HT-29 (cell line): ENCODE measurements around the gene ETFB. TPM values are rescaled to one million over a fixed set of nuclear protein-coding genes. Genes with fewer than 3 reads are reported as not detected.

ENCODE experiments used
- DNase-seq: peaks from one replicate; pipeline ENCODE4 v3.0.0-alpha.2; 2015; ENCODE audit warnings: low spot score
- total RNA-seq: library from RNA; depleted of rRNA; stranded (reverse); fragments of >200 nt; shearing (Covaris generic); gene quantifications from 2 replicates; pipeline ENCODE4 v1.2.3, GENCODE V29; 2014

The ETFB gene
- total RNA-seq, 1 experiment from 2014 or later: 375 TPM

- no peak for DNase-seq
These were observed 14.8 kb downstream of the ETFB start for GRCh38 chr19:51351266-51351990.

- DNase-seq: peak; percentile 81
These were observed 18.8 kb downstream of the ETFB start for GRCh38 chr19:51347209-51347928.

- no peak for DNase-seq
These were observed 19.4 kb downstream of the ETFB start for GRCh38 chr19:51346742-51347141.

- DNase-seq: no peak
These were observed 21.0 kb downstream of the ETFB start for GRCh38 chr19:51345076-51345620.

- DNase-seq: peak; percentile 71
These were observed 23.3 kb downstream of the ETFB start for GRCh38 chr19:51342631-51343569.

GRCh38 chr19:51341976-51342580 is 24.1 kb downstream of the ETFB start, which contains the start of gene VSIG10L:
TSS of gene VSIG10L (minus strand) at chr19:51342139. CDS start at chr19:51342124, 15 bp downstream.
- DNase-seq: peak; percentile 87

GRCh38 chr19:51341066-51341465 is 25.1 kb downstream of the ETFB start:
- DNase-seq: no peak

- DNase-seq: peak; percentile 99
These were observed 26.2 kb downstream of the ETFB start for GRCh38 chr19:51339687-51340656.

GRCh38 chr19:51339313-51339686 is 26.9 kb downstream of the ETFB start:
- DNase-seq: no peak

- peak; percentile 95 for DNase-seq
These were observed 27.4 kb downstream of the ETFB start for GRCh38 chr19:51338563-51339312.

GRCh38 chr19:51337861-51338562 is 28.2 kb downstream of the ETFB start:
- DNase-seq: no peak

- DNase-seq: no peak
These were observed 28.9 kb downstream of the ETFB start for GRCh38 chr19:51337141-51337860.

- DNase-seq: peak; percentile 38
These were observed 32.2 kb downstream of the ETFB start for GRCh38 chr19:51333836-51334460.

- no peak for DNase-seq
These were observed 34.5 kb downstream of the ETFB start for GRCh38 chr19:51331716-51332115.

- DNase-seq: no peak
These were observed 35.0 kb downstream of the ETFB start for GRCh38 chr19:51331193-51331592.

- DNase-seq: no peak
These were observed 35.8 kb downstream of the ETFB start for GRCh38 chr19:51330366-51330765.

GRCh38 chr19:51329411-51329810 is 36.8 kb downstream of the ETFB start:
- DNase-seq: no peak
